NCI-H82 treated with DMSO at 0.1 percent for 48 hours (cell line): ENCODE measurements around the gene BAG1.

ENCODE experiments used
- DNase-seq: peaks from one replicate; lab custom pipeline; 2025; ENCODE audit not compliant: unreplicated experiment; lab: John Stamatoyannopoulos, UW

BAG1 gene

DNA sequence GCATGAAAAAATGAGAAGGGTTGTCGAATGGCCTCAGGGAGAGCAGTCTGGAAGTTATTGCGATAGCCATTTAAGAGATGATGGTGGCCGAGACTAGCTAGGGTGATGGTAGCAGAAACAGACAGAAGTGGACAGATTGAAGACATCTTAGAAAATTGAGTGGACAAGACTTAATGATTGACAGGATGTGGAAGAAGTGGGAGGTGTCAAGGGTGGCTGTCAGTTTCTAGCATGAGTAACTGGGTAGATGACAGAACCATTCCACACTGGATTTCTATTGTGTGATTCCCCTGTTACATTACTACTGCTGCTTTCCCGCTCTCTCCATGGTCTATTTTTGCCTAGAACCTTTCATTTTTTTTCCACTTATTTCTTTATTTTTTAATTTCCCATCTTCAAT, 13.0 kb upstream of the BAG1 start:
- DNase-seq, result no peak

DNA sequence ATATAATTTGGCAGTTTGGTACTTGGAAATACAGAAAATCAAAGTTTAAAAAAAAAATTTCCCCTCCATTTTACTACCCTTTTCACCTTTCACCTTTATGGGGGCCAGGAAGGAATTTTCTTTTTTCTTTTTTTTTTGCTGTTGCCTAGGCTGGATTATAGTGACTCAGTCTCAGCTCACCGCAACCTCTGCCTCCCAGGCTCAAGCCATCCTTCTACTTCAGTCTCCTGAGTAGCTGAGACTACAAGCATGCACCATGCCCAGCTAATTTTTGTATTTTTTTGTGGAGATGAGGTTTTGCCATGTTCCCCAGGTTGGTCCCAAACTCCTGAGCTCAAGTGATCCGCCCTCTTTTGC, 9.4 kb upstream of the BAG1 start:
- no peak for DNase-seq

DNA sequence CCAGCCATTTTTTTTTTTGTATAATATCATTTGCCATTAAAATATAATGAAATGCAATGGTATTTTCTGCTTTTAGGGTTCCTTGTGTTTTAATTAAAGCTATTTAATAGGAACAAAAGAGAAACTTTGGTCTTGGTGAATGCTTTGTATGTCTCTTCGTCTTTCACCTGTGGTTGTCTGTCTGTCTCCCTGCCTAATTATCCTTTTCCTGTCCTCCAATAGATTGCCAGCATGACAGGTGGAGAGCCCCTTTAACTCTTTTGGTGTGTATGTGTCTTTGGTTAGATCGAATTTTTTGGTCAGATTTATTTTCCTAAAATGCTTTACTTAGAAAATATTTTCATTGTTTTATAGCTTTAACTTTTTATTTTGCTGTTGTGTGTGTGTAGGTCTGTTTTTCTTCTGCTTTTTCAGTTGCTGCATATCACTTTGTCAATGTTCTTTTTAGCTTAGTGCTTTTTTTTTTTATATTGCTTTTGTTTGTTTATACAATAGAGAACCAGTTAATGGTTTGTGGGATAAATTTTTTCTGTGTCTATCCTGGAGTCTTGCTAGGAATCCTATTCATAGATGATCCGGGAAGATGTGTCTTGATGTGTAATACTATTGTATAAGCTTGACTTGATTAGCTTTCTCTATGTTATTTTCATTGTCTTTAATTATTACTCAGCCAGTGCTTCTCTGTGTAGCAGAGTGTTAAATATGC, 8.9 kb upstream of the BAG1 start:
- DNase-seq, result no peak

DNA sequence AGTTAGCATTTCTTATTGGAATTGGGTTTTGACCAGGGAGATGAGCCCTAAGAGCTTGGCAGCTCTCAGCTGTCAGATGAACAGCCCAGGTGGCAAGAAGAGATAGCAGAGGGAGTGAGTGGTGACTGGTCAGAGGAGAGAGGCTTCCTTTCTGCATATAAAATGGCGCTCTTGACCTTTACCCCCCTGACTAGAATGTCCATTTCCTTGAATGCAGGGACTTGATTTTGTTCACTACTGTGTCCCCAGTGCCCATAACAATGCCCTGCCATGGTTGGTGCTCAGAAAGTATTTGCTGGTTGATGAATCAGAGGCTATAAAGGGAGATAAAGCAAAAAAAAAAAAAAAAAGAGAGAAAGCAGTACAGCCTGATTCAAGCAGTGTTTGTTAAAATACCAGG, 7.6 kb upstream of the BAG1 start:
- DNase-seq, result no peak

DNA sequence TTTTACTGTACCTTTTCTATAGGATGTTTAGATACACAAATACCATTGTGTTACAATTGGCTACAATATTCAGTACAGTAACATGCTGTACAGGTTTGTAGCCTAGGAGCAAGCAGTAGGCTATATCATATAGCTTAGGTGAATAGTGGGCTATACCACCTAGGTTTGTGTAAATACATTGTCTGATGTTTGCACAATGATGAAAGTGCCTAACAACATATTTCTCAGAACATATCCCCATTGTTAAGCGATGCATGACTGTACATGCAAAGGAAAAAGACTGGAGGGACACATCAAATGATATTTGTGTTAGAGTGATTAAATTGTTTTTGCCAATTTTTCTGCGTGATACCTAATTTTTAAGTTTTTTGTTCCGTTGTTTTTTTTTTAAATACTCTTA, 5.6 kb upstream of the BAG1 start:
- DNase-seq, result no peak

DNA sequence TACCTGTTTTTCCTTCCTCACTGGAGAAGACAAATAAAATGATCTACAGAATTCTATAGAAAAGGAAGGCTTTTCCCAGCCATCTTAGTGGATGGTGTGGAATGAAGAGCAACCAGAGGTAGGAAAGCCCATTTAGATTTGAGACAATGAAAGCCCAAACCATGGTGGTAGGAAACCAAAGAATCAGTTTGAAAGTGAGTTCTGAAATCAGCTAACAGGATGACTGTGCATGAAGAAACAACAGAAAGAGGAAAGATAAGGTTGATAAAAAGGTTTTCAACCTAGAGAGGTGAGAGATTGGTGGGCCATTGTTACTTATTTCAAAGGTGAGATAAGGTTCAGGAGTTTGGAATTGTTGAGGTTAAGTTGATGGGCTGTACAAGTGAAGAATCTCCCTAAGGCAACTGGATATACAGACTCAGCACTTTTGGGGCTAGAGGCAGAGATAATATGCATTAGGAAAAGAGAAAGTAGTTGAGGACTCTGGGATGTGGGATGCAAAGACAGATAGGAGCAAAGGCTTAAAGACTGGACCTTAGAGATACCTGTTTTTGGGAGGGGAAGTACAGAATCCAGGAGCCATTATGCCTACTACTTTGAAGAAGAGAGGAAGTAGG, 2.8 kb upstream of the BAG1 start:
- no peak for DNase-seq

DNA sequence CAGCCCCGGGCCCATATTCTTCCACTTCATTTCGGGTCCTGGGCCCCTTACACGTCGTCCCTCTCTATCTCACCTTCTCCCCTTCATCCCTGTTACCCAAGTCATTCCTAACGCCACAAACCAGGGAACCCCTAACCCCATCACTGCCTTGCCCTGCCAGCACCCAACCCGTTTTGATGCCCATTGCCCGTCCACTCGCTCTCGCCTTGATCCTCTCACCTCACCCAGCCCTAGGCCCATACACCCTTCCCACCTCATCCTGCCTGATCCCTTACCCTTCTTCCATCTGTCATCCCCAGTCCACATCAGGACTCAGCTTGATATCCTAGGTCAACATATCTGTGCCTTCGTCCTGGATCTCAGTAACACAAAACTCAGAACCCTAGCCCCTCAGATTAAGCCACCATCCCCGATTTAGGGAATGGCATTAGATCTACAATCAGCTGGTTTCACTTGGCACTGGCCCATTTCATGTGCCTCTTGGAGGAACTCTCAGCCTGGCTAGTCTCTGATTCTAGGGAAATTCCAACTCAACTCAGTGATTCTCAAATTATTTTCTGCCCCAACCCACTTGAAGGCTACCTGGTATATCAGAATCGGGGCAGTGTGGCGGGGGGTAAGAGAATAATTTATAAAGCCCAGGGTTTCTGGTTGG, 830 bp upstream of the BAG1 start:
- no peak for DNase-seq

DNA sequence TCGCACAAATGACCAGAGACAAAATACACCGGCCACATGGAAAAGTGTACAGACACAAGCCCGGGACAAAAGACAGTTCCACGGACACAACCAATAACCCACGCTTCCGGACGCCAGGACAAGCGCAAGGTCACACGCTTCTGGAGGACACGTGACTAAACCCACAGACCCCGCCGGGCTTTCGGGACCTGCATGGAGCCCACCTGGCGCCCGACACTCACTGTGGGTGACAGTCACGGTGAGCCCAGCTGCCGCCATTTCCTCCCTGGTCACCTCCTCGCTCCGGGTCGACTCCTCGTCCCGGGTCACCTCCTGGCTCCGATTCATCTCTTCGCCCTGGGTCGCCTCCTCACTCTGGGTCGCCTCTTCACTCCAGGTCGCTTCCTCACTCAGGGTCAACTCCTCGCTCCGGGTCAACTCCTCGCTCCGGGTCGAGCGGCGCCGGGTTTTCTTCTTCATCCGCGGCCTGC, 470 bp downstream of the BAG1 start:
- DNase-seq, result no peak

DNA sequence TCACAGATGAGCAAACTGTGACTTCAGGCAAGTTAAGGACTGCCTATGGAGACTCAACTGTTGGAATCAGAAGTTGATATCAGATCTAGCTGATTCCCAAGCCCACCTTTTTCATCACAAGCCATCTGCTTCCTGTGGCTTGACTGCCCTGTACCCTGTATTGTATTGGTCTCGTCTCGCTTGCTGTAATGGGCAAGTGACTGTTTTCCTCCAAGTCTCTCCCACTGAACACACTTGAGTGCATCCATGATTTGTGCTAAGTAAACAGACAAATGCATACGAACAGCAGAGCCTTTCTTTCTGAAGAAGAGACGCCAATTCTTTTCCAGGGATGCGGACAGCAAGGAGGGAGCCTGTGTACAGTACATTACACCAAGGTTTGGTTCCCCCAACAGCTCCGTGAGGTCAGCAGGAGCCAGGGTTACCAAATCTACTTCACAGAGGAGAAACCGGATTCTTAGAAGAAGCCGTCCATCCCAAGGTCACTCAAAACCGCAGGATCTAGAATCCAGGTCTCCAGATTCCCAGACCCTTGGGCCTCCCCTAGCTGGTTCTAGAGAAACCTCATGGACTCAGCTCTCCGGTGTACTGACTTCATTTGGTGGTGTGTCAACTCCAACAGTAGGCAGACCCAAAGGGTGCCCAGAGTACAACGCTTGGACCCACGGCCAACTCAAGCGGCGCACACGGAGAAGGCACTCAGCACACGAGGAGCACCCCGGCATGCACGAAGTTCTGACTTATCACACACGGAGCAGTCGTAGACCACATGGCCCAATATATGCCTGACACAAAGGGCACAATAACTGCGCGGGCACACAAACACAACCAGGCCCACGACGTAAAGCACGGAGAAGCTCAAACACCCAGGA, 1.1 kb downstream of the BAG1 start:
- no peak for DNase-seq

DNA sequence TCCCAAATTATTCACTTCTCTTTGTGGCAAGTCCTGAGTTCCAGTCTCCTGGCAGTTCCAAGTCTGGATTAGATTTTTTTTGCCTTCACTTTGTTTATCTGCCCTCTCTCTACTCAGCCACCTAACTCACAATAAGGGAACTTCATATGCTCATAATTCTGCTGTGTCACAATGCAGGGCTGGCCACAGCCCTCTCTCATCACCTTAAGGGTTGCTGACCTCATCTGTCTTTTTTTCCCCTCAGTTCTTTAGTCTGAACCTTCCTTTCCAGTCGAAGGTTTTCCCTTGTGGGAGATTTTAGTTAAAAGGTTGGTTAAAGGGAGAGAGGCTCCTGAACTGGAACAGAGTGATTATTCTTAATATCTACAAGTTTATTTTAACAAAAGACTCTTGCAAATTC, 4.1 kb downstream of the BAG1 start:
- no peak for DNase-seq

DNA sequence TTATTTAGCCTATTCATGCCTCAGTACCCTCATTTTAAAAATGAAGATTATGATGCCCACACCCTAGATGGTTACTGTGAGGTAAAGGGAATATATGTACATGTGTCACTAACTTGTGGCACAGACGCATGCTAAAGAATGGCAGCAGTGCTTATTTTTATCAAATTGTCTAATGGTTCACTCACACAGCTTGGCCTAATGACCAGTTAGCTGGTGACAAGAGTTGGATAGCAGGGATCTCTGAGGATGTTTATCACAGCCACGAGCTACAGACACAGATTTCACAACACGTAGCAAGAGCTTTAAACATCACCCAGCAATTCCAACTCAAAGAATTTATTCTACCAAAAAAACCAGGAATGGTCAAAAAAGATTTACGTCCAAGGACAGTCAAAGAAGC, 7.2 kb downstream of the BAG1 start:
- DNase-seq, result no peak

DNA sequence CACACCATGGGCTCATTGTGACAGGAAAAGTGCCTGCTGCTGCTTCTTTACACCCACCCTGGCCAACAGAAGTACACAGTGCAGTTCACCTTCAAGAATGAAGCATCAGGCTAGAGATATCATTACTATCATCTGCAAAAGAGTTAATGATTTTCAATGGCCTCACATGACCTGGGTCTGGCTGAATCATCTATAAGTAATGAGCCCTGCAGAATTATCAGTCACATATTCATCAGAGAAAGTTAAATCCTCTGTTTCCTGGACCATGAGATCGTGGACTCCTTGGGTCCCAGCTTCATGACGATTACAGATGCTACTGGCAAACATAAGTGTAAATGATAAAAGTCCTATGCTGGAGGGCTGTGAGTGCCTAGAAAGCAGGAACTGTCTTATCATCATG, 8.3 kb downstream of the BAG1 start:
- no peak for DNase-seq

DNA sequence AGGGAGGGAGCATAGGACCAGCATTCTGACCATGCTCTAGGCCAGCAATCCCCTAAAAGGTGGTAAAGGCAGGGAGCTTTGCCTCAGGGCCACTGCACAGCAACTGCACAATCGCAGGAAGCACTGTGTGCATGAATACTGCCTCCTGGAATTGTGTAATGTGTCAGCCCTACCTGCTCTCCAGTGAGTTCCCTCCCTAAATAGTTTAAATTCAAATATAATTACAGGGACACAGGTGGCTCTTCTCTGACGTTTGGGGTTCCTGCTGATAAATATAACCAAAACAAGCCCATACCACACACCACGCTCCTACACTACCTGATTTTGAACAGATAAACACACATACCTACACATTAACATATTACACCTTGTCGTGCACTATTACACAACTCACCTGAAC, 9.0 kb downstream of the BAG1 start:
- no peak for DNase-seq

DNA sequence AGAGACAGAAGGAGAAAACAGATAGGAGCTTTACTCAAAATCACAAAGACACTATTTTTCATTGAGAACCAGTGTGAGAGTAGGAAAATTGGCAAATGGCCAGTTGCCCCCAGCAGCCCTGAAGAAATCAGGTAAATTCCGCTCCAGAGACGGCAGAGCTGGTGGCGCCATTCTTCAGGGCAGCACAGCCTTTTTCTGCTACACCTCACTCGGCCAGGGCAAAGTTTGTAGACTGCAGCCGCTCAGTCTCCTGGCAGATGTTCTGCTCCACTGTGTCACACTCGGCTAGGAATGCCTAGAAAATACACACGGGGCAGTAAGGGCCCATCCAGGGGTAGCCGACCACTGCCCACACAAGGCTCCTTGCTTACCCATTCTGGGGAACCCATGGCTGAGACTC, 9.5 kb downstream of the BAG1 start:
- no peak for DNase-seq

DNA sequence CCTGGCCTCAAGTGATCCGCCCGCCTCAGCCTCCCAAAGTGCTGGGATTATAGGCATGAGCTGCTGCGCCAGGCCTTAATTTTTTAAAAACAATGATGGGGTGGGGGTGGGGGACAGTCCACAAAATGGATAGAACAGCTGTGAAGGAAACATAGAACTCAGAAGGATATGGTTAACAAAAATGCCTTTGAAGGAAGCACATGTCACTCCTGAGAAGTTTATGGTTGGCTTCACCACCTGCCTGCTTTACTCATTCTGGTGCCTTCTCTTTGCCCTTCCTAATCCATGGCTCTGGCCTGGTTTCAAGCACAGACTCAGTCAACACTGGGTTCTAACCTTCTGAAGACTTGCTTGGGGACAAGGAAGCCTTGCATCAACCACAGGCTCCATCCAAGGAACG, 10.3 kb downstream of the BAG1 start:
- DNase-seq, result no peak

DNA sequence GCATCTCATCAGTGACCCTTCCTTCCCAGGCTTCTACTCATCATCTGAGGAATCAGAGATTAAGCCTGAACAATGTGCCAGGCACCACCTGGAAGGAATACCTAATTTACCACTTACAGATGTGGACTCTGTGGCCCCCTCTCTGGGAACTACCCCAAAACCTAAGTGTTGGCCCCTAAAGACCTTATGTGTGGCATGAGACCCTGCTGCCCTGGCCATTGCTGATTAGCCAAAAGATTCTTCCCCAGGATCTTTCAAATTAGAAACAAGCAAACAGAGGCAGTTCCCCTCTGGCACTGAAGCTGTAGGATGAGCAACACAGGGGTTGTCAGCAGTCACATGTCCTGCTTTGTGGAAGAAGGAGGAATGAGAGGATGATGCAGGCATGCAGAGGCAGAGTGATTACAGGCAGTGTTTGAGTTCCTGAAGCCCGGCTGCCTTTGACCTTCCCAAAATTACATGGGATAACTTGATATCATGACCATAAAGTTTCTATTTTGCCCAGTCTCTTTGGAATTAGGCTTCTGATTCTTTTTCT, 14.0 kb downstream of the BAG1 start:
- DNase-seq, result no peak

DNA sequence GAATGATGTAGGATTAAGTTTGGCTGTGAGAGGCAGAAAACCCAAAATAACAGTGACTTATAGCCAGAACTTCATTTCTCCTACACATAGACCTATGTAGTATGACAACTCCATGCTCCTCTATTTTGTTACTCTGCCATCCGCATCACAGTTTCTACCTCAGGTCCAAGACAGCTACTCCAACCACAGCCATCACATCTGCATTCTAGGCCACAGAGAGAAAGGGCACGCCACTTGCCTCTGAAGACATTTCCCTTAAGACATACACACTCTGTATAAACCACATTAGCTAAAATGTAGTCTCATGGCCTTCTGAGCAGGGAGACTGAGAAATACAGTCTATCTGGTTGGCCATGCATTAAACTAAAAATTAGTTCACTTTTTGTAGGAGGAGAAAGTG, 14.5 kb downstream of the BAG1 start:
- no peak for DNase-seq

DNA sequence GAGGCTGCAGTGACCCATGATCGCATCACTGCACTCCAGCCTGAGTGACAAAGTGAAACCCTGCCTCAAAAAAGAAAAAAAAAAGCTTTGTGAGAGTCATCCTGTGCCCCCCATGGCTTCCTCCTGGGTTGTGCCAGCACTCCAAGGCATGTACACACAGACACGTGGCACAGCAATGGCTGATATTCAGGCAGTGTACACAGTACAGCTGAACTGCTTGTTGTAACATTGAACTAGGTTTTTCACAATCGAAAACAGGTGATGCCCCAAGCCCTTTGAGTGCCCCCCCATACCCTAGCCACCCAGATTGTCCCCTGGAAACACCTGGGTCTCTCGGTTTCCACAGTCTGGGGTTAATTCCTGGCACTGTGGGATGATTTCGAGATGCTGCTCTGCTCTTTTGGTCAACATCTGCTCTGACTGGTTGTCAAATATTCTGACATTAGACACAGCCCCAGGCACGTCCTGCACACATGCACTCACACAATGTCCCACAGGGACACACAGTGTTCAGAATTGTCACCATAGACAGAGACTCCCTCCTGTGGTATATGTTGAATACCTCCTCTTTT, 15.3 kb downstream of the BAG1 start:
- DNase-seq, result no peak

DNA sequence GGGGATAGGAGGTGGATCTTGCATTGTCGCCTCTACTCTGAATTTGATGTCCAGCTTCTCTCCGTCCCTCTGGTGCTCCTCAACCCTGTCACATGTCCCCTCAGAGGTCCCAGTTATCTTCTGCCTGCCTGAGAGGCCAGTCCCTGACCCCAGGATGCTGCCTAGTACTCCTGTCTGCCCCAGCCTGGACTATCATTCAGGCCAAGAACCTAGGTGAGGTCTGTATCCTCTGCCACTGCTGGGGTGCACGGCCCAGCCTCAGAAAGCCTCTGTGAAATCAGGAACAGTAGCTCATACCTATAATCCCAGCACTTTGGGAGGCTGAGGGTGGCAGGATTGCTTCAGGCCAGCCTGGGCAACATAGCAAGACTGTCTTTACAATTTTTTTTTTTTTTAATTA, 15.9 kb downstream of the BAG1 start:
- DNase-seq, result no peak

DNA sequence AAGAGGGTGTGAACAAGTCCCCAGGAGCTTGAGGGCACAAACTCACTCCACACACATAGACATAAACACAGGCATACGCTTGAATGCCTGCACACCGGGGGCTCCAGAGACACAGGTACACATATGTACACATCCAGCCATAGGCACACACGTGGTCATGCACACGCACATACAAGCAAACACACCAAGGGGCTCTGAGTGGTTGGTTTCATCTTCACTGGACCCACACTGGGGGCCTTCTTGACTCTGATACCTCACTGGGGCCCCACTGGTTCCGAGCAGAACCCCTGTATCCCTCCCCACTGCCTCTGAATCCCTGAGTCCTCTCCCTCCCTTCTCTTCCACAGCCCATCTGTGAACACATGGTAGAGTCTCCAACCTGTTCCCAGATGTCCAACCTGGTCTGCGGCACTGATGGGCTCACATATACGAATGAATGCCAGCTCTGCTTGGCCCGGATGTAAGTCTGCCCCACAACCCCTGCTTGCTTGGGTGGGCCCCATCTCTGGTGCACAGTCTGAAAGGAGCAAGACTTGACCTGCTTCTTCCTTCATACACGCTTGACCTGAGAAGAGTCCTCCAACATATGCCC, 18.1 kb downstream of the BAG1 start:
- DNase-seq, result no peak

DNA sequence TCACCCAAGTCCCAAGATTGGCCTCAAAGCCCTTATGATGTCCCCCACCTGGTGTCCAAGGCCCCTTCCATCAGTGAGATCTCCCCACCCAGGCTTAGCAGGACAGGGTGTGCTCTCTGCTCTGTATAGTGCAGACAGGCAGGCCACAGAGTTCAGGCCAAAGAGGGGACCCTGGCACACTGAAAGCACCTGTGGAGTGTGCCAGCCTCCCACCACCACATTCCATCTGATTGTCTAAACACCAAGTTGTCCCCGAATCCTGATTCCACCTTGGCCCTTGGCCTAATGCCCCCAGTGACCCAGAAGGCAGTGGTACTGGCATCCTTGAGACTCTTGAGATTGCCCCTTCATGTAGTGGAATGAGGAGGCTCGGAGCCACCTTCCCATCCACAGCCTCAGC, 19.2 kb downstream of the BAG1 start:
- no peak for DNase-seq
